CD14-positive monocyte (primary cell): ENCODE measurements around the gene FADS1. TPM values are rescaled to one million over a fixed set of nuclear protein-coding genes. Genes with fewer than 3 reads are reported as not detected.

Experiments used
- DNase-seq, 3 donors: peaks; one replicate each; pipeline ENCODE4 v3.0.0-alpha.2; 2011 to 2022
- H2AFZ ChIP-seq: 2 replicates; pipeline ENCODE4 v1.6.0; 2012; ENCODE audit warnings: mild to moderate bottlenecking, low read depth, low read length, inconsistent platforms; ENCODE audit not compliant: insufficient read depth, poor library complexity, severe bottlenecking
- H3K27ac ChIP-seq, 2 donors: 1 replicate in 1 of 2; 2 replicates in 1 of 2; pipeline ENCODE4 v1.5.1; 2012 to 2013; ENCODE audit warnings: low read length in 2 of 2, control low read depth in 1 of 2, inconsistent platforms in 1 of 2, low read depth in 1 of 2, mild to moderate bottlenecking in 1 of 2
- H3K27me3 ChIP-seq, 2 donors: one replicate each; pipeline versions ENCODE4 v1.6.0 to v1.6.1; 2011 to 2013; ENCODE audit warnings: low read length in 2 of 2; ENCODE audit not compliant: control insufficient read depth in 2 of 2, insufficient read depth in 2 of 2
- H3K36me3 ChIP-seq, 2 donors: replicated peaks in 1 of 2; 1 replicate in 1 of 2; 2 replicates in 1 of 2; pipeline versions ENCODE4 v1.5.1 to v1.6.1; 2012 to 2013; ENCODE audit warnings: low read length in 2 of 2, control low read depth in 1 of 2, inconsistent platforms in 1 of 2, mild to moderate bottlenecking in 1 of 2; ENCODE audit not compliant: insufficient read depth in 2 of 2, control insufficient read depth in 1 of 2
- H3K4me1 ChIP-seq, 2 donors: 1 replicate in 1 of 2; 2 replicates in 1 of 2; pipeline versions ENCODE4 v1.5.1 to v1.6.1; 2012 to 2013; ENCODE audit warnings: low read length in 2 of 2, control low read depth in 1 of 2, inconsistent platforms in 1 of 2, mild to moderate bottlenecking in 1 of 2, moderate library complexity in 1 of 2; ENCODE audit not compliant: insufficient read depth in 2 of 2, control insufficient read depth in 1 of 2
- H3K4me2 ChIP-seq: replicated peaks from 2 replicates; pipeline ENCODE3; 2012; ENCODE audit warnings: low read length, moderate library complexity, mild to moderate bottlenecking; ENCODE audit not compliant: poor library complexity, severe bottlenecking; ENCODE audit errors: extremely low read depth
- H3K4me3 ChIP-seq, 3 experiments: fragments of 200-600 bp in 1 of 3; sonication (generic) in 1 of 3; replicated peaks in 1 of 3; 1 replicate in 2 of 3; 2 replicates in 1 of 3; pipeline ENCODE4 v1.5.1; 2011 to 2013; ENCODE audit warnings: low read length in 3 of 3, mild to moderate bottlenecking in 3 of 3, control low read depth in 2 of 3, low read depth in 2 of 3, inconsistent platforms in 1 of 3, moderate library complexity in 1 of 3
- H3K79me2 ChIP-seq: 2 replicates; pipeline ENCODE4 v1.6.0; 2012; ENCODE audit warnings: mild to moderate bottlenecking, control low read depth, inconsistent platforms, low read length, moderate library complexity; ENCODE audit not compliant: insufficient read depth
- H3K9ac ChIP-seq: 2 replicates; pipeline ENCODE4 v1.6.0; 2017; ENCODE audit warnings: low read length, mild to moderate bottlenecking; ENCODE audit not compliant: insufficient read depth, poor library complexity, severe bottlenecking
- H3K9me3 ChIP-seq, 2 donors: replicated peaks in 1 of 2; 1 replicate in 1 of 2; 2 replicates in 1 of 2; pipeline versions ENCODE4 v1.5.1 to v1.6.1; 2012 to 2013; ENCODE audit warnings: low read length in 2 of 2, control low read depth in 1 of 2; ENCODE audit not compliant: control insufficient read depth in 1 of 2, insufficient read depth in 1 of 2
- H4K20me1 ChIP-seq: 2 replicates; pipeline ENCODE4 v1.6.0; 2012; ENCODE audit warnings: mild to moderate bottlenecking, low read length, control low read depth, moderate library complexity; ENCODE audit not compliant: insufficient read depth
- H3K27ac Mint-ChIP-seq, 7 donors: one replicate each; pipeline ENCODE4 v1.8.0; 2020; ENCODE audit warnings: mild to moderate bottlenecking in 7 of 7, mixed read lengths in 7 of 7, moderate library complexity in 6 of 7, inconsistent platforms in 2 of 7
- H3K27me3 Mint-ChIP-seq, 3 donors: one replicate each; pipeline ENCODE4 v1.8.0; 2021 to 2022; ENCODE audit warnings: low read depth in 3 of 3, mild to moderate bottlenecking in 3 of 3, mixed read lengths in 3 of 3, moderate library complexity in 3 of 3, inconsistent platforms in 1 of 3
- H3K36me3 Mint-ChIP-seq, 2 donors: one replicate each; pipeline ENCODE4 v1.8.0; 2020; ENCODE audit warnings: mixed read lengths in 2 of 2, inconsistent platforms in 1 of 2, mild to moderate bottlenecking in 1 of 2
- H3K4me1 Mint-ChIP-seq: one replicate; pipeline ENCODE4 v1.8.0; 2020; ENCODE audit warnings: mild to moderate bottlenecking, mixed read lengths
- H3K4me3 Mint-ChIP-seq, 2 donors: one replicate each; pipeline ENCODE4 v1.8.0; 2020; ENCODE audit warnings: mild to moderate bottlenecking in 2 of 2, mixed read lengths in 2 of 2, moderate library complexity in 1 of 2
- H3K9me3 Mint-ChIP-seq, 7 donors: one replicate each; pipeline ENCODE4 v1.8.0; 2020 to 2022; ENCODE audit warnings: mixed read lengths in 7 of 7, mild to moderate bottlenecking in 6 of 7, moderate library complexity in 6 of 7, inconsistent platforms in 2 of 7
- WGBS: methylation state at CpG from one replicate; pipeline ENCODE4 v1.1.5; 2013; ENCODE audit warnings: missing lambda C conversion rate; ENCODE audit not compliant: insufficient coverage; 5-methylcytosine and 5-hydroxymethylcytosine counted together
- intact Hi-C, 2 donors: fragments of 100-400 bp; cut with micrococcal nuclease; formaldehyde crosslinking; loops; one replicate each; pipeline versions ENCODE4 v1.15.0 to v1.15.1; 2023
- polyA plus RNA-seq, 3 donors: library from polyadenylated mRNA; depleted of rRNA in 1 of 3; unstranded in 2 of 3; stranded (reverse) in 1 of 3; fragments of 300-500 nt in 2 of 3; fragments of >200 nt in 1 of 3; fragmentation: Illumina TruSeq in 2 of 3; gene quantifications; 1 replicate in 2 of 3; 2 replicates in 1 of 3; pipeline ENCODE4 v1.2.3, GENCODE V29; 2012 to 2021
- TF ChIP-seq, protein P1 (sequence below): fragments of 200-600 bp; IDR thresholded peaks from one replicate; pipeline ENCODE4 v1.8.0; 2022; ENCODE audit warnings: antibody characterized with exemption, mild to moderate bottlenecking

The FADS1 gene
- polyA plus RNA-seq, 3 donors: 10.6 to 31.8 (median 29.2) TPM

DNA sequence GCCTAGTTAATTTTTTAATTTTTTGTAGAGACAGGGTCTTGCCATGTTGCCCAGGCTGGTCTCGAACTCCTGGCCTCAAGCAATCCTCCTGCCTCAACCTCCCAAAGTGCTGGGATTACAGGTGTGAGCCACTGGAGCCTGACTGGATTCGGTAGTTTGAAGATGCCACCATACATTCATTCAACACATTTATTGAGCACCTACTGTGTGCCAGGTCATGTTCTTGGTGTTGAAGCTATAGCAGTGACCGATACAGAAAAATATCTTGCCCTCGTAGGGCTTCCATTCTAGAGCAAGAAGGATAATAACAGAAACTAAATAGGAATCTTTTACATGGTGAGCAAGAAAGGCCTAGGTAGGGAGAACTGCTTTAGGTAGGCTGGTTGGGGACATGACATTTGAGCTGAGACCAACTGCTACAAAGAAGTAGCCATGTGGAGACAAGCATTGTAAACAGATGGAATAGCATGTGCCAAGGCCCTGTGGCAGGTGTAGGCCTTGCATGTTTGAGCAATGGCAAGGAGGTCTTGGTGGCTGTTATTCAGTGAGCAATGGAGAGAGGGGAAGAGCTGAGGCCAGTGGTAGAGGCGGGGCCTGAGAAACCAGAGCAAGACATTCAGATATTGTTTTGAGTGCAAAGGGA lies 66.1 kb downstream of the FADS1 start:
- Histone ChIP-seq H4K20me1 (no peaks in the 10 kb centered on the region), H3K9me3 (no peaks in the 10 kb centered on the region), H3K4me2 (no peak overlapping the region), H3K79me2 (no peaks in the 10 kb centered on the region), H3K9ac (no peak overlapping the region), H3K4me3 (no peak overlapping the region), H3K27ac (no peak overlapping the region), H3K4me1 (peaks cover 5 to 18% of the 10 kb centered on the region in 2 donors), H3K27me3 (peaks cover 4 to 37% of the 10 kb centered on the region in 2 donors), H2AFZ (no peak overlapping the region), H3K36me3 (no peaks in the 10 kb centered on the region)
- intact Hi-C loops: no loop called here
- Mint-ChIP-seq H3K27ac (no peak overlapping the region), H3K27me3 (peaks cover 23 to 34% (median 30%) of the 10 kb centered on the region in 3 donors), H3K4me1 (peaks cover 8% of the 10 kb centered on the region), H3K4me3 (peak overlapping the region in 1 of 2 donors; percentile 37), H3K36me3 (peaks cover 0 to 4% of the 10 kb centered on the region in 2 donors), H3K9me3 (peaks cover 0 to 6% (median 0%) of the 10 kb centered on the region in 7 donors)
- DNase-seq: no peak
- WGBS: 100% methylated on average over 1 of the region's 5 CpGs
- TF ChIP-seq, protein P1, sequence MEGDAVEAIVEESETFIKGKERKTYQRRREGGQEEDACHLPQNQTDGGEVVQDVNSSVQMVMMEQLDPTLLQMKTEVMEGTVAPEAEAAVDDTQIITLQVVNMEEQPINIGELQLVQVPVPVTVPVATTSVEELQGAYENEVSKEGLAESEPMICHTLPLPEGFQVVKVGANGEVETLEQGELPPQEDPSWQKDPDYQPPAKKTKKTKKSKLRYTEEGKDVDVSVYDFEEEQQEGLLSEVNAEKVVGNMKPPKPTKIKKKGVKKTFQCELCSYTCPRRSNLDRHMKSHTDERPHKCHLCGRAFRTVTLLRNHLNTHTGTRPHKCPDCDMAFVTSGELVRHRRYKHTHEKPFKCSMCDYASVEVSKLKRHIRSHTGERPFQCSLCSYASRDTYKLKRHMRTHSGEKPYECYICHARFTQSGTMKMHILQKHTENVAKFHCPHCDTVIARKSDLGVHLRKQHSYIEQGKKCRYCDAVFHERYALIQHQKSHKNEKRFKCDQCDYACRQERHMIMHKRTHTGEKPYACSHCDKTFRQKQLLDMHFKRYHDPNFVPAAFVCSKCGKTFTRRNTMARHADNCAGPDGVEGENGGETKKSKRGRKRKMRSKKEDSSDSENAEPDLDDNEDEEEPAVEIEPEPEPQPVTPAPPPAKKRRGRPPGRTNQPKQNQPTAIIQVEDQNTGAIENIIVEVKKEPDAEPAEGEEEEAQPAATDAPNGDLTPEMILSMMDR: no peak

Other genes starting within 250 kb of the FADS1 start
- gene SYT7, start 235.9 kb downstream of the FADS1 start, polyA plus RNA-seq: not detected
- 1 to 10 TPM in 1 of 3 donors, under 1 TPM in 2; 0.16 to 6.7 (median 0.73) TPM for gene DAGLA, start 136.6 kb downstream of the FADS1 start, polyA plus RNA-seq
- gene MYRF, start 64.4 kb downstream of the FADS1 start, polyA plus RNA-seq: under 1 TPM in 2 of 3 donors, not detected in 1; 0.18 to 0.19 TPM
- 100 to 1,000 TPM; 199 to 224 (median 220) TPM for gene TMEM258, start 24.4 kb downstream of the FADS1 start, polyA plus RNA-seq
- gene FEN1, start 24.1 kb downstream of the FADS1 start, polyA plus RNA-seq: 1 to 10 TPM; 3.5 to 6.4 (median 4.3) TPM
- 10 to 100 TPM in 1 of 3 donors, 1 to 10 TPM in 2; 5.1 to 19.9 (median 6.4) TPM for gene FADS2, start 11.3 kb upstream of the FADS1 start, polyA plus RNA-seq
- 1 to 10 TPM; 2.5 to 6.8 (median 5.8) TPM for gene FADS3, start 74.5 kb upstream of the FADS1 start, polyA plus RNA-seq
- under 1 TPM in 1 of 3 donors, not detected in 2; 0.13 TPM for gene RAB3IL1, start 100.6 kb upstream of the FADS1 start, polyA plus RNA-seq
- 10 to 100 TPM in 1 of 3 donors, 1 to 10 TPM in 2; 5.9 to 24.9 (median 7.4) TPM for gene BEST1, start 133.3 kb upstream of the FADS1 start, polyA plus RNA-seq
- over 10,000 TPM in 2 of 3 donors, 1,000 to 10,000 TPM in 1; 8,968 to 15,394 (median 11,239) TPM for gene FTH1, start 150.6 kb upstream of the FADS1 start, polyA plus RNA-seq